GM13977 (cell line): ENCODE data around the gene NEK7.
A peak's percentile ranks its signal among the peaks of the same experiment; 100 is the strongest.
"Not testable (repeated sequence)": the region's sequence is repeated elsewhere in the genome, so short reads cannot be mapped to it uniquely, and the experiment has no call there.

ENCODE experiments used
- DNase-seq: peaks from one replicate; pipeline ENCODE4 v3.0.0; 2012; ENCODE audit warnings: low spot score
- in situ Hi-C: fragments of 300-500 bp; cut with MboI; formaldehyde crosslinking; loops from one replicate; pipeline ENCODE4 v1.12.0; 2022; ENCODE audit warnings: low sequenced_read_pairs, low pct_unique_long_range_greater_than_20kb, mixed read lengths, inconsistent platforms; ENCODE audit not compliant: unreplicated experiment
- TF ChIP-seq, protein P1 (sequence below): IDR thresholded peaks from 2 replicates; pipeline ENCODE4 v1.5.1; 2012; ENCODE audit warnings: mild to moderate bottlenecking, control low read depth; ENCODE audit not compliant: insufficient read depth; ENCODE audit errors: extremely low read depth, missing control alignments

The NEK7 gene

DNA sequence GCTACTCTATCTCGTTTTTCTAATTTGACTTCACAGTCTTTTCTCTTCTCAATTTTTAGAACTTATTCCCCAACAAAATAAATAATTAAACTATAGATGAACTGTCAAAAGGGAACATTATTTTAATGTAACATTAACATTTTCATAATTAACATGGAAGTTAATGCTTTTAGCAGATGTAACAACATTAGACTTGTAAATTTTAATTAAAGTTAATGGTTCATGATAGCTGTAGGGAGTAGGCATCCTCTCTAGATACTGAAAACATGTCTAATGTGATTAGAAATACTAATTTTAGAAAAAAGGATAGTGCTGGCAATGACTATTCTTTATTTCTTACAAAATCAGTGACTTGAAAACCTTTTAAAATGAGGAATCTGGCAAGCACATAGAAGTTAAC, 32.1 kb upstream of the NEK7 start:
- DNase-seq = no peak
- in situ Hi-C loops = no loop called here
- TF ChIP-seq, protein P1, sequence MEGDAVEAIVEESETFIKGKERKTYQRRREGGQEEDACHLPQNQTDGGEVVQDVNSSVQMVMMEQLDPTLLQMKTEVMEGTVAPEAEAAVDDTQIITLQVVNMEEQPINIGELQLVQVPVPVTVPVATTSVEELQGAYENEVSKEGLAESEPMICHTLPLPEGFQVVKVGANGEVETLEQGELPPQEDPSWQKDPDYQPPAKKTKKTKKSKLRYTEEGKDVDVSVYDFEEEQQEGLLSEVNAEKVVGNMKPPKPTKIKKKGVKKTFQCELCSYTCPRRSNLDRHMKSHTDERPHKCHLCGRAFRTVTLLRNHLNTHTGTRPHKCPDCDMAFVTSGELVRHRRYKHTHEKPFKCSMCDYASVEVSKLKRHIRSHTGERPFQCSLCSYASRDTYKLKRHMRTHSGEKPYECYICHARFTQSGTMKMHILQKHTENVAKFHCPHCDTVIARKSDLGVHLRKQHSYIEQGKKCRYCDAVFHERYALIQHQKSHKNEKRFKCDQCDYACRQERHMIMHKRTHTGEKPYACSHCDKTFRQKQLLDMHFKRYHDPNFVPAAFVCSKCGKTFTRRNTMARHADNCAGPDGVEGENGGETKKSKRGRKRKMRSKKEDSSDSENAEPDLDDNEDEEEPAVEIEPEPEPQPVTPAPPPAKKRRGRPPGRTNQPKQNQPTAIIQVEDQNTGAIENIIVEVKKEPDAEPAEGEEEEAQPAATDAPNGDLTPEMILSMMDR = no peak

DNA sequence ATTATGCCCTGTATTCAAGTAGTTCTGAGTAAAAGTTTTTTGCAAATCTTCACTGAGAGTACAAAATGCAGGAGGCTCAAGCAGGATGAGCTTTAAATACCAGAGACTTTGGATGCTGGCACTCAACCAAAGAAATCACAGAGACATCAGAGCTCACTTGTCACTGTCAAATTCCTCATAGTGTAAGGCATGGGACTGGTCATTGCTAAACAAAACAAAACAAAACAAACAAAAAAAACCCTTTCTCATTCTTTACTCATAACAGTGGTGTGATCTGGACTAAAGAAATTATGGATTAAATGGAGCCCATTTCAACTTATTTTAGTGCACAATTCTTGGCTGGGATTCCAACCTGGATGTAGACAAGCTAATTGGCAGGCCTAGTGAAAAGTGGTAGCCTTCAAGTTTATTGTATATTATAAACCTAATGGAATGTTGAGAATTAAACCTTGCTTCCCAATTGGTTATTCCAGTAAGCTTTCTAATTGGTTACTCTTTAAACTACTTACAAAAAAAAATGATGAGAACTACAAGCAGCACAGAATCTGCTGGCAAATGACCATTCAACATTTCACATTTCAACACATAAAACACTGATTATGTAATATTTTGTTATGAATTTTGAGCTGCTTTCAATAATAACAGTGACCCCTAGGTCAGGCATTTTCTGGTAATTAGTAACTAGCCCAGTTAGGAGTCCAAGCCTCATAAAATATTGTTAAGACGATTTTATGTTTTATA, 30.6 kb upstream of the NEK7 start:
- TF ChIP-seq, protein P1 = no peak
- no peak for DNase-seq
- in situ Hi-C loops = no loop called here

DNA sequence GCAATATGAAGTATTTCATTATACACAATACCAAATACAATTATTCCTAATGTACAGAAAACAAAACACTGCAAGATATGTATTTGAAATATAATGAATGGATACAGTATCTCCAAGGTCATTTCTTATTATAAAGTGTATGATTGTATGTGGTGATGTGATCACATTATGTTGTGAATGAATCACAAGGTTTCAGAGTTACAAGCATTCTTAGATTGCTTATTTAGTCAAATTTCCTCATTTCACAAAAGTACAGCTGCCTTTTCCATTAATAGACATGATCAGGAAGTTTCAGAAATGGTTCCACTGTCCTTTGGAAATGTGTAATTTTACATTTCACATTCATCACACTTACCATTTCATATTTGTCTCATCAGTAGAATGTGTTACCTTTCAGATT, 28.3 kb upstream of the NEK7 start:
- in situ Hi-C loops = no loop called here
- TF ChIP-seq, protein P1 = no peak
- no peak for DNase-seq

DNA sequence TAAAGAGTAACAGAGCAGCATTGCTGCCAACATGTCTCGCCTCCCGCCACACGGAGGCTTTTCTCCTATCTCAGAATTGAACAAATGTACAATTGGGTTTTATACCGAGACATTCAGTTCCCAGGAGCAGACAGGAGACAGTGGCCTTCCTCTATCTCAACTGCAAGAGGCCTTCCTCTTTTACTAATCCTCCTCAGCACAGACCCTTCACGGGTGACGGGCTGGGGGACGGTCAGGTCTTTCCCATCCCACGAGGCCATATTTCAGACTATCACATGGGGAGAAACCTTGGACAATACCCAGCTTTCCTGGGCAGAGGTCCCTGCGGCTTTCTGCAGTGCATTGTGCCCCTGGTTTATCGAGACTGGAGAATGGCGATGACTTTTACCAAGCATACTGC, 26.7 kb upstream of the NEK7 start:
- in situ Hi-C loops, DNase-seq: not testable (repeated sequence)

DNA sequence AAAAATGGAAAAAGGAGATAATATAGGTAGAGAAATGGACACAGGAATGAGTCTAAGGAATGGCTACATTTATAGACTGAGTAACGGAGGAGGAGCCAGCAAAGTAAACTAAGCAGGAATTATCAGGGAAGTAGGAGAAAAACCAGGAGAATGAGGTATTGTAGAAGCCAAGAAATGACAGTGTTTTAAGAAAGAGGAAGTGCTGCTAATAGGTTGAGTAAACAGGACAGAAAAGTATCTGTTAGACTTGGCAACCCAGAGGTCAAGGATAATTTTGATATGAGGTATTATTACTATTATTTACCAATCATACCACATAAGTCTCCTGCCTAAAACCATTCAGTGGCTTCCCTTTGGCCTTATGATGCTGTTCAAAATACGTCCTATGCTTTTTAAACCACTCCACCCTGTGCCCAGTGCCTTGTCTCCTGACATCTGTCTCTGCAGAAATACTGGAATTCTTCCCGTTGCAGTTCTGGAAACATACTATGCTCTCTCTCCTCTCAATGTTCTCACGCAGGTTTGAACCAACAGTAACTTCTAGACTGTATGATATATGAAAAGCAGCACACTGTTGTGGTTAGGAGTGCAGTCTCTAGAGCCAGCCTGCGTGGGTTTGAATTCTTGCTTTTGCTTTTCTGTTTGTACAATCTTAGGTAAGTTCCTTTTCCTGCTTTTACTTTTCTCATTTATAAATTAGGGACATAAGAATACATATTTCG, 24.6 kb upstream of the NEK7 start:
- TF ChIP-seq, protein P1 = no peak
- in situ Hi-C loops = no loop called here
- peak; percentile 16 for DNase-seq

DNA sequence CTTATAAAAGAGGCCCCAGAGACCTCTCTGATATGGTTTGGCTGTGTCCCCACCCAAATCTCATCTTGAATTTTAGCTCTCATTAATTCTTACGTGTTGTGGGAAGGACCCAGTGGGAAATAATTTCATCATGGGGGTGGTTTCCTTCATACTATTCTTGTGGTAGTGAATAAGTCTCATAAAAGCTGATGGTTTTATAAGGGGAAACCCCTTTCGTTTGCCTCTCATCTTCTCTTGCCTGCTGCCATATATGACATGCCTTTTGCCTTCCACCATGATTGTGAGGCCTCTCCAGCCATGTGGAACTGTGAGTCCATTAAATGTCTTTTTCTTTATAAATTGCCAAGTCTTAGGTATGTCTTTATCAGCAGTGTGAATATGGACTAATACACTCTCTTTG, 22.5 kb upstream of the NEK7 start:
- no peak for DNase-seq
- in situ Hi-C loops = no loop called here

DNA sequence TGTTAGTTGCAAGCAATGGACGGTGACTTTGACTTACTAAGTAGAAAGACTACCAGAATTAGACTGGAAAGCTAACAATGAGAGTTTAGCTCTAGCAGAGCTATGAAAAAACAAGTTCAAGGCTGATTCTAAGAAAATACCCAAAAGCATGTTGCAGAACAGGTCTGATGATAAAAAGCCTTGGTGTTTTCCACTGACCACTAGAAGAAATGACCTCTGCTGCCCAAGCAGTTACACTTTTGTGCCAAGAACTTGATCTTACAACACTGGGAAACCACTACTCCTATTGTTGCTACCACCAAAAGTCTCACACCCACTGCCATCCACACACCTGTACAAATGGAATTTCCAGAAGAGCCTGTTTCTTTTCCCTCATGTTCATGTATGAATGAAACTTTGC, 21.4 kb upstream of the NEK7 start:
- DNase-seq = no peak
- TF ChIP-seq, protein P1 = no peak
- in situ Hi-C loops = no loop called here

More for the DNA sequence above, 22.5 kb upstream of the NEK7 start:
- TF ChIP-seq, protein P1 = no peak
